GM21423 (cell line): Measurements from ENCODE around the gene SERGEF.

ENCODE experiments used
- ATAC-seq: cut with Tn5 transposase; IDR thresholded peaks from one replicate; pipeline ENCODE4 v1.9.1; 2021; ENCODE audit warnings: mild to moderate bottlenecking, moderate library complexity; ENCODE audit not compliant: unreplicated experiment

The SERGEF gene

DNA sequence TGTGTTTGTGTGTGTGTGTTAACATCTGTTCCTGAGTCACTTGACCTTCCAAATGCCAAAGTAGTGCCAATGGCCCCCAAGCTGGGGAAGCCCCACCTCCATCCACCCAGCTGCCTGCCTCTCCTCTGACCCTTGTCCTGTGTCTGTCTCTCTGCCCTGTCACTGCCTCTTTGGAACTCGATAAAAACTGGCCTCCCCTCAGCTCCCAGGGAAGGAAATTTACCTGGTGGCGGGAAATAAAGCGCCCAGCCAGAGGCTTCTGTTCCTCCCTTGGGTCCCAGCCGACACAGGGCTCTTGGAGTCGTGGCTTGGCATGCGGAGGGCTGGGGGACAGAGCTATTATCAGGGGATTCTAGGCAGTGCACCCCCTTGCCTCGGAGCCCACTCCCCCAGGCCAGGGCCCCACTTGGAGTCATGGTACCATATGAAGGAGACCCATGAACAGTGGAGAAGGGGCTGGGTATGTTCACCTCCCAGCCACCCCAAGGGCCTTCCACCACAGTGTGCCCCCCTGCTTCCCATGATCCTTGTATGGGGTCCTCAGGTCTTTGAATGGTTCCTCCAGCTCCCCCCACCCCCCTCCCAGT is 272.1 kb downstream of the SERGEF start:
- no peak for ATAC-seq

DNA sequence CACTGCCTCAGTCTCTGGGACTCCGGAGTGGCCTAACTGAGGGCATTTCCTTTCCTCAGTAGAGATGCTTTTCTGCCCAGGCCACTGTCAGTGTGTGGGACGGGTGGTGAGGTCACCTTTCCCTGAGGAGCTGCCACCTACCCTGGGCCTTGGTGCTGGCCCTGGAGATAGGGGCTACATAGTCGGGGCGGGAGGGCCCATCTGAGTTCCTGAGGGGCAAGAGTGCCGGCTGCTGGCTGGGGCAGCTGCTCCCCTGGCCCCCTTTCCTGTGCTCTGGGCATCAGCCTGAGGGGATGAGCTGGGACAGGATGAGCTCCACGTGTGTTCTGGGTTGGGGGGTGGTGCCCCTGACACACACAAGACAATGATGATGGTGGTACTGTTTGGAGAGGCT is 272.9 kb downstream of the SERGEF start:
- no peak for ATAC-seq

DNA sequence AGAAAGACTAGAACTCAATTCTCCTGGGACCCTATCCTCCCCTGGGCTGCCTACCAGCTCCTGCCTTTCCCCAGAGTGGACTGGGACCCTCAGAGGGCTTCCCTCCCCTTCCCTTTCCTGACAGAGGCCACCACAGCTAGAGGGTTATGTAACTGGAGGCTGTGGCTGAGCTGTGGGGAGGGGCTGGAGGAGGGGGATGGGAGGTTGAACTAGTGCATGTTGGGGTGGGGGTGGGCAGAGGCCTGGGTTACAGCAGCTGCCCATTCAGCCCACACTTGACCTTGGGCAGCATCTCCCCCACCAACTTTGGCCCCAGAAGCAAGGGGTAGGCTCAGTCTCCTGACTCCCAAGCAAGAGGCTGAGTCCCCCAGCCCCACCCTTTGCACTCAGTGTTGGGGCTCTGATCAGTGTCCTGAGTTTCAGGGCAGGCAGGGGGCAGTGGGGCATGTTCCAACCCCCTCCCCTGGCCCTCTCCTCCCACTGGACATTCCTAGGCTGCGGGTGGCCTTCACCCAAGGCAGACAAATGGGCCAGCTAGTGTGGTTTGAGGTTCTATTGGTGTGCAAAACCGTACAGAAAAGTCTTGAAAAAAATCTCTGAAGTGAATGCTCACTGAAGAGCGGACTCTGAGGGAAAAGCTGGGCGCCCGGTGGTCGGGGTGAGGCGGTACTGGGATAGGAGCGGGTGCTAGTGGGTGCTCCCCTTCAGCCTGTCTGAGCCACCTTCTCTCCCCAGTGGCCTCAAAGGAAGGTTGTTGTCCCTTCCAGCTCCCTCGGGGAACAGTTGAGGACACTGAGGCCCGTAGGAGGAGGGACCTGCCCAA is 274.5 kb downstream of the SERGEF start:
- no peak for ATAC-seq
